T-cell (primary cell): ENCODE measurements around the gene KLHDC9. TPM values are rescaled to one million over a fixed set of nuclear protein-coding genes. Genes with fewer than 3 reads are reported as not detected.

ENCODE experiments used
- ATAC-seq, 4 experiments: fragments of 200-7000 bp in 3 of 4; fragments of 150-1000 bp in 1 of 4; cut with Tn5 transposase; replicated peaks in 1 of 4; 1 replicate in 3 of 4; 2 replicates in 1 of 4; pipeline ENCODE4 v1.10.0; 2021; ENCODE audit warnings: moderate library complexity in 3 of 4, mild to moderate bottlenecking in 2 of 4, moderate number of reproducible peaks in 1 of 4
- CTCF ChIA-PET, 2 donors: fragments of 300-600 bp; sonication (Branson Sonifier 250); formaldehyde crosslinking; loops; one replicate each; lab custom pipeline; 2022; ENCODE audit warnings: antibody characterized with exemption in 2 of 2; lab: Charles Lee
- POLR2A ChIA-PET, 2 donors: fragments of 300-600 bp; sonication (Branson Sonifier 250); formaldehyde crosslinking; loops; one replicate each; lab custom pipeline; 2022; ENCODE audit warnings: antibody characterized with exemption in 2 of 2; lab: Charles Lee
- DNase-seq, 35 experiments: peaks; one replicate each; pipeline versions ENCODE4 v3.0.0 to v3.0.0-alpha.2; 2013 to 2023
- H3K27ac ChIP-seq: one replicate; pipeline ENCODE4 v1.5.1; 2013; ENCODE audit warnings: low read length
- H3K27me3 ChIP-seq, 2 experiments: replicated peaks in 1 of 2; 1 replicate in 1 of 2; 2 replicates in 1 of 2; pipeline versions ENCODE4 v1.6.1 to v1.7.0; 2013; ENCODE audit warnings: low read length in 1 of 2, mixed read lengths in 1 of 2; ENCODE audit not compliant: control insufficient read depth in 2 of 2, insufficient read depth in 2 of 2; ENCODE audit errors: extremely low read depth in 1 of 2
- H3K36me3 ChIP-seq, 2 donors: 1 replicate in 1 of 2; 2 replicates in 1 of 2; pipeline versions ENCODE4 v1.6.1 to v1.7.0; 2013; ENCODE audit warnings: low read length in 1 of 2; ENCODE audit not compliant: control insufficient read depth in 2 of 2, insufficient read depth in 1 of 2; ENCODE audit errors: extremely low read depth in 1 of 2
- H3K4me1 ChIP-seq, 2 experiments: 1 replicate in 1 of 2; 2 replicates in 1 of 2; pipeline versions ENCODE4 v1.6.1 to v1.7.0; 2013; ENCODE audit warnings: low read length in 2 of 2, mixed read lengths in 1 of 2; ENCODE audit not compliant: insufficient read depth in 2 of 2, control insufficient read depth in 1 of 2; ENCODE audit errors: extremely low read depth in 1 of 2
- H3K4me3 ChIP-seq, 2 donors: 1 replicate in 1 of 2; 2 replicates in 1 of 2; pipeline versions ENCODE4 v1.5.1 to v1.7.0; 2013; ENCODE audit warnings: mild to moderate bottlenecking in 2 of 2, low read length in 1 of 2, moderate library complexity in 1 of 2; ENCODE audit not compliant: control insufficient read depth in 1 of 2; ENCODE audit errors: extremely low read depth in 1 of 2
- H3K9me3 ChIP-seq: 2 replicates; pipeline ENCODE4 v1.7.0; 2013
- H3K27ac Mint-ChIP-seq, 2 donors: one replicate each; pipeline ENCODE4 v1.8.0; 2020 to 2021; ENCODE audit warnings: mild to moderate bottlenecking in 2 of 2, mixed read lengths in 2 of 2
- H3K27me3 Mint-ChIP-seq, 2 donors: one replicate each; pipeline ENCODE4 v1.8.0; 2021 to 2022; ENCODE audit warnings: mixed read lengths in 2 of 2
- H3K36me3 Mint-ChIP-seq: one replicate; pipeline ENCODE4 v1.8.0; 2021; ENCODE audit warnings: mixed read lengths
- H3K4me1 Mint-ChIP-seq, 3 donors: one replicate each; pipeline ENCODE4 v1.8.0; 2020 to 2022; ENCODE audit warnings: mixed read lengths in 3 of 3, mild to moderate bottlenecking in 1 of 3
- H3K4me3 Mint-ChIP-seq, 3 donors: one replicate each; pipeline ENCODE4 v1.8.0; 2020 to 2022; ENCODE audit warnings: mild to moderate bottlenecking in 3 of 3, mixed read lengths in 3 of 3, moderate library complexity in 3 of 3
- H3K9me3 Mint-ChIP-seq, 3 donors: one replicate each; pipeline ENCODE4 v1.8.0; 2020 to 2022; ENCODE audit warnings: mixed read lengths in 3 of 3
- WGBS: methylation state at CpG from one replicate; pipeline ENCODE4 v1.1.5; 2013; ENCODE audit warnings: missing lambda C conversion rate; ENCODE audit not compliant: insufficient coverage; 5-methylcytosine and 5-hydroxymethylcytosine counted together
- total RNA-seq, 35 experiments: library from RNA in 6 of 35; stranded (reverse) in 6 of 35; fragments of 120-200 nt in 1 of 35; gene quantifications; one replicate each; pipeline versions ENCODE4 v1.2.1 to v1.2.4 and lab custom pipeline; 2013 to 2026

KLHDC9 gene
- total RNA-seq, 5 donors from 2014 or later (not counting 1 experiment from before 2014, with no cell fraction given), result 0.82 to 1.6 (median 0.86) TPM; not detected in 2

GRCh38 chr1:161072751-161073449, 25.3 kb upstream of the KLHDC9 start:
- Histone ChIP-seq H3K4me1 (peaks cover 17 to 31% of the 10 kb centered on the region in 2 experiments), H3K27ac (no peak overlapping the region), H3K36me3 (no peaks in the 10 kb centered on the region), H3K4me3 (no peak overlapping the region), H3K27me3 (no peaks in the 10 kb centered on the region), H3K9me3 (no peaks in the 10 kb centered on the region)
- H3K9me3 Mint-ChIP-seq, result no peaks in the 10 kb centered on the region
- peak overlapping the region in 1 of 2 donors; percentile 27 for H3K27ac Mint-ChIP-seq
- ChIA-PET CTCF (interaction anchor here (0.6 to 1.8 kb wide), 3 partner anchors 11 to 68 kb away, joined by 3 to 13 read pairs (median 4); no protein-coding TSS in a partner anchor), POLR2A (interaction anchor here in 1 of 2 donors (0.6 kb wide), 1 partner anchor 52 kb away, joined by 5 read pairs; the partner anchor contains the start of gene F11R)
- H3K27me3 Mint-ChIP-seq, result no peaks in the 10 kb centered on the region
- H3K4me1 Mint-ChIP-seq, result peaks cover 28 to 42% (median 33%) of the 10 kb centered on the region in 3 donors
- WGBS, result 97% methylated on average over 17 of the region's 19 CpGs
- no peaks in the 10 kb centered on the region for H3K36me3 Mint-ChIP-seq
- no peak for DNase-seq
- H3K4me3 Mint-ChIP-seq, result no peak overlapping the region
- ATAC-seq, result no peak

- CTCF ChIA-PET, result interaction anchor here (0.6 to 1.8 kb wide), 3 partner anchors 11 to 68 kb away, joined by 4 to 13 read pairs (median 10); no protein-coding TSS in a partner anchor
- no peaks in the 10 kb centered on the region for H3K27me3 Mint-ChIP-seq
- H3K27me3 ChIP-seq, result no peaks in the 10 kb centered on the region
- DNase-seq (no peak), ATAC-seq (no peak)
- H3K4me3 Mint-ChIP-seq, result no peak overlapping the region
- no peaks in the 10 kb centered on the region for H3K36me3 Mint-ChIP-seq
- no peaks in the 10 kb centered on the region for H3K9me3 ChIP-seq
- no peaks in the 10 kb centered on the region for H3K9me3 Mint-ChIP-seq
- POLR2A ChIA-PET, result no interaction called here
- peaks cover 14 to 29% of the 10 kb centered on the region in 2 experiments for H3K4me1 ChIP-seq
- H3K4me1 Mint-ChIP-seq, result peaks cover 24 to 35% (median 28%) of the 10 kb centered on the region in 3 donors
- no peaks in the 10 kb centered on the region for H3K36me3 ChIP-seq
- no peak overlapping the region for H3K27ac ChIP-seq
- H3K4me3 ChIP-seq, result no peak overlapping the region
- WGBS, result 98% methylated on average over 5 of the region's 7 CpGs
- no peak overlapping the region for H3K27ac Mint-ChIP-seq
Measured at GRCh38 chr1:161073474-161074121, 24.6 kb upstream of the KLHDC9 start.

- H3K27ac ChIP-seq, result no peak overlapping the region
- ChIA-PET POLR2A (no interaction called here), CTCF (interaction anchor here in 1 of 2 donors (0.6 kb wide), 1 partner anchor 84 kb away, joined by 8 read pairs; no protein-coding TSS in a partner anchor)
- no peak overlapping the region for H3K27ac Mint-ChIP-seq
- H3K4me1 ChIP-seq, result peaks cover 13 to 28% of the 10 kb centered on the region in 2 experiments
- H3K4me1 Mint-ChIP-seq, result peaks cover 23 to 30% (median 27%) of the 10 kb centered on the region in 3 donors
- ATAC-seq (no peak), DNase-seq (no peak)
- H3K9me3 Mint-ChIP-seq, result no peaks in the 10 kb centered on the region
- no peak overlapping the region for H3K4me3 Mint-ChIP-seq
- H3K36me3 ChIP-seq, result no peaks in the 10 kb centered on the region
- WGBS, result 92% methylated on average over 9 of the region's 12 CpGs
- no peaks in the 10 kb centered on the region for H3K36me3 Mint-ChIP-seq
- no peaks in the 10 kb centered on the region for H3K9me3 ChIP-seq
- no peaks in the 10 kb centered on the region for H3K27me3 ChIP-seq
- no peak overlapping the region for H3K4me3 ChIP-seq
- no peaks in the 10 kb centered on the region for H3K27me3 Mint-ChIP-seq
Measured at GRCh38 chr1:161074676-161075368, 23.3 kb upstream of the KLHDC9 start.

- Histone ChIP-seq H3K4me1 (peaks cover under 1 to 12% of the 10 kb centered on the region in 2 experiments), H3K36me3 (no peaks in the 10 kb centered on the region), H3K9me3 (no peaks in the 10 kb centered on the region), H3K27ac (no peak overlapping the region), H3K27me3 (no peaks in the 10 kb centered on the region), H3K4me3 (no peak overlapping the region)
- Mint-ChIP-seq H3K4me3 (no peak overlapping the region), H3K27ac (no peak overlapping the region), H3K36me3 (no peaks in the 10 kb centered on the region), H3K27me3 (no peaks in the 10 kb centered on the region), H3K9me3 (no peaks in the 10 kb centered on the region), H3K4me1 (peaks cover 7 to 15% (median 12%) of the 10 kb centered on the region in 3 donors)
- POLR2A ChIA-PET, result no interaction called here
- CTCF ChIA-PET, result interaction anchor here in 1 of 2 donors (0.6 kb wide), 2 partner anchors 20 to 687 kb away, joined by 3 read pairs; no protein-coding TSS in a partner anchor
- DNase-seq (no peak), ATAC-seq (no peak)
Measured at GRCh38 chr1:161076410-161076809, 21.8 kb upstream of the KLHDC9 start.

GRCh38 chr1:161077426-161077825, 20.7 kb upstream of the KLHDC9 start:
- Histone ChIP-seq H3K4me3 (no peak overlapping the region), H3K27ac (no peak overlapping the region), H3K36me3 (no peaks in the 10 kb centered on the region), H3K27me3 (no peaks in the 10 kb centered on the region), H3K4me1 (peaks cover 0 to 2% of the 10 kb centered on the region in 2 experiments), H3K9me3 (no peaks in the 10 kb centered on the region)
- WGBS, result 93% methylated on average over 8 of the region's 9 CpGs
- peaks cover 0 to 6% (median 4%) of the 10 kb centered on the region in 3 donors for H3K4me1 Mint-ChIP-seq
- no peaks in the 10 kb centered on the region for H3K27me3 Mint-ChIP-seq
- no peak for DNase-seq
- H3K36me3 Mint-ChIP-seq, result no peaks in the 10 kb centered on the region
- POLR2A ChIA-PET, result no interaction called here
- no peak overlapping the region for H3K4me3 Mint-ChIP-seq
- no peaks in the 10 kb centered on the region for H3K9me3 Mint-ChIP-seq
- no peak for ATAC-seq
- CTCF ChIA-PET, result no interaction called here
- H3K27ac Mint-ChIP-seq, result no peak overlapping the region

GRCh38 chr1:161079436-161080110, 18.6 kb upstream of the KLHDC9 start:
- WGBS, result 76% methylated on average over 39 of the region's 41 CpGs
- ChIA-PET CTCF (no interaction called here), POLR2A (no interaction called here)

More at GRCh38 chr1:161079436-161080110, 18.6 kb upstream of the KLHDC9 start:
- no peak for ATAC-seq
- H3K4me1 ChIP-seq, result no peaks in the 10 kb centered on the region
- no peak for DNase-seq
- Mint-ChIP-seq H3K36me3 (no peaks in the 10 kb centered on the region), H3K9me3 (no peaks in the 10 kb centered on the region), H3K4me1 (no peaks in the 10 kb centered on the region), H3K27ac (no peak overlapping the region), H3K27me3 (no peaks in the 10 kb centered on the region), H3K4me3 (no peak overlapping the region)
- no peaks in the 10 kb centered on the region for H3K27me3 ChIP-seq
- no peak overlapping the region for H3K4me3 ChIP-seq
- no peaks in the 10 kb centered on the region for H3K36me3 ChIP-seq
- H3K9me3 ChIP-seq, result no peaks in the 10 kb centered on the region
- H3K27ac ChIP-seq, result no peak overlapping the region
